ENCODE results near the gene PEX12.

The PEX12 gene

GRCh38 chr17:35555691-35556090 lies 22.7 kb downstream of the PEX12 start:
- H3K27ac ChIP-seq = no peak overlapping the region
- H4K20me1 ChIP-seq (ENCODE audit: insufficient read depth) = no peaks in the 10 kb centered on the region
- no peak overlapping the region for H3K4me3 ChIP-seq (IDR thresholded peaks at IDR 0.05; ENCODE audit: insufficient read depth, low read depth, low read length)
- no peaks in the 10 kb centered on the region for H3K36me3 ChIP-seq (ENCODE audit: insufficient read depth)
- H2AFZ ChIP-seq (ENCODE audit: low read depth) = no peak overlapping the region
- no peak for TF ChIP-seq CTCF (conservative IDR thresholded peaks at IDR 0.05; ENCODE audit: low read depth, low read length)
- H3K4me2 ChIP-seq = no peak overlapping the region
- H3K9ac ChIP-seq = no peak overlapping the region
- H3K4me1 ChIP-seq (ENCODE audit: low read depth, poor library complexity, severe bottlenecking) = no peaks in the 10 kb centered on the region
- H3K79me2 ChIP-seq (ENCODE audit: insufficient read depth, low read depth) = no peaks in the 10 kb centered on the region
- H3K27me3 ChIP-seq (ENCODE audit: insufficient read depth, low read depth) = no peaks in the 10 kb centered on the region

- H3K36me3 ChIP-seq (ENCODE audit: insufficient read depth) = no peaks in the 10 kb centered on the region
- no peak for TF ChIP-seq CTCF (conservative IDR thresholded peaks at IDR 0.05; ENCODE audit: low read depth, low read length)
- H3K27ac ChIP-seq = no peak overlapping the region
- H4K20me1 ChIP-seq (ENCODE audit: insufficient read depth) = no peaks in the 10 kb centered on the region
- H3K27me3 ChIP-seq (ENCODE audit: insufficient read depth, low read depth) = no peaks in the 10 kb centered on the region
- H2AFZ ChIP-seq (ENCODE audit: low read depth) = no peak overlapping the region
- H3K9ac ChIP-seq = no peak overlapping the region
- H3K4me1 ChIP-seq (ENCODE audit: low read depth, poor library complexity, severe bottlenecking) = no peaks in the 10 kb centered on the region
- H3K4me3 ChIP-seq (IDR thresholded peaks at IDR 0.05; ENCODE audit: insufficient read depth, low read depth, low read length) = no peak overlapping the region
- H3K79me2 ChIP-seq (ENCODE audit: insufficient read depth, low read depth) = no peaks in the 10 kb centered on the region
- H3K4me2 ChIP-seq = no peak overlapping the region
Measured at GRCh38 chr17:35554668-35555067, 23.7 kb downstream of the PEX12 start.

GRCh38 chr17:35553310-35553709 lies 25.1 kb downstream of the PEX12 start:
- H3K9ac ChIP-seq = no peak overlapping the region
- no peak overlapping the region for H3K27ac ChIP-seq
- TF ChIP-seq CTCF (conservative IDR thresholded peaks at IDR 0.05; ENCODE audit: low read depth, low read length) = no peak
- H3K36me3 ChIP-seq (ENCODE audit: insufficient read depth) = no peaks in the 10 kb centered on the region
- no peak overlapping the region for H3K4me3 ChIP-seq (IDR thresholded peaks at IDR 0.05; ENCODE audit: insufficient read depth, low read depth, low read length)
- no peaks in the 10 kb centered on the region for H4K20me1 ChIP-seq (ENCODE audit: insufficient read depth)
- no peaks in the 10 kb centered on the region for H3K79me2 ChIP-seq (ENCODE audit: insufficient read depth, low read depth)
- H2AFZ ChIP-seq (ENCODE audit: low read depth) = no peak overlapping the region
- H3K27me3 ChIP-seq (ENCODE audit: insufficient read depth, low read depth) = no peaks in the 10 kb centered on the region
- no peaks in the 10 kb centered on the region for H3K4me1 ChIP-seq (ENCODE audit: low read depth, poor library complexity, severe bottlenecking)
- no peak overlapping the region for H3K4me2 ChIP-seq

GRCh38 chr17:35548978-35549377 lies 29.4 kb downstream of the PEX12 start:
- no peak overlapping the region for H3K9ac ChIP-seq
- no peaks in the 10 kb centered on the region for H3K4me1 ChIP-seq (ENCODE audit: low read depth, poor library complexity, severe bottlenecking)
- TF ChIP-seq CTCF (conservative IDR thresholded peaks at IDR 0.05; ENCODE audit: low read depth, low read length) = no peak
- no peaks in the 10 kb centered on the region for H3K27me3 ChIP-seq (ENCODE audit: insufficient read depth, low read depth)
- H3K27ac ChIP-seq = no peak overlapping the region
- no peaks in the 10 kb centered on the region for H4K20me1 ChIP-seq (ENCODE audit: insufficient read depth)
- no peaks in the 10 kb centered on the region for H3K79me2 ChIP-seq (ENCODE audit: insufficient read depth, low read depth)
- H2AFZ ChIP-seq (ENCODE audit: low read depth) = no peak overlapping the region
- no peak overlapping the region for H3K4me3 ChIP-seq (IDR thresholded peaks at IDR 0.05; ENCODE audit: insufficient read depth, low read depth, low read length)
- no peaks in the 10 kb centered on the region for H3K36me3 ChIP-seq (ENCODE audit: insufficient read depth)
- H3K4me2 ChIP-seq = no peak overlapping the region
